Body of pancreas (tissue), 4 donors: ENCODE results near the gene MYH14.

Source experiments
- POLR2A ChIP-seq, 3 donors: fragments of 450-650 bp; IDR thresholded peaks; one replicate each; pipeline ENCODE4 v1.6.1; 2016; ENCODE audit warnings: antibody characterized with exemption in 3 of 3, mild to moderate bottlenecking in 2 of 3
- TF ChIP-seq, protein P1 (sequence below), 7 experiments: fragments of 450-650 bp in 4 of 7; fragments of 200-600 bp in 3 of 7; sonication (generic) in 3 of 7; IDR thresholded peaks; one replicate each; pipeline ENCODE4 v1.5.1; 2016 to 2019; ENCODE audit warnings: antibody characterized with exemption in 7 of 7

DNA sequence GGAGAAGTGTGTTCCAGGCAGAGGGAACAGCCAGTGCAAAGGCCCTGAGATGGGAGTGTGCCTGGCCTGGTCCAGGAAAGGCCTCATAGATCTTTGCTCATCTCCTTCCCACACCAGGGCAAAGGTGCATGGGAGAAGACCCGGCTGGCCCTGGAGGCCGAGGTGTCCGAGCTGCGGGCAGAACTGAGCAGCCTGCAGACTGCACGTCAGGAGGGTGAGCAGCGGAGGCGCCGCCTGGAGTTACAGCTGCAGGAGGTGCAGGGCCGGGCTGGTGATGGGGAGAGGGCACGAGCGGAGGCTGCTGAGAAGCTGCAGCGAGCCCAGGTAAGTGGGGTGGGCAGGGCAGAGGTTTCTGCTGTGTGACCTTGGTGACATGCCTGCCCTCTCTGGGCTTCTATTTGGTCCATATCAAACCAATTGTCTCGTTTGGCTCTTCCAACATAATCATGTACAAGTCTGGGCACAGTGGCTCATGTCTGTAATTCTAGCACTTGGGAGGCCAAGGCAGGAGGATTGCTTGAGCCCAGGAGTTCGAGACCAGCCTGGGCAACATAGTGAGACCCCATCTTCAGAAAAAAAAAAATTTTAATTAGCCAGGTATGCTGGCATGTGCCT, 74.7 kb downstream of the MYH14 start:
- TF ChIP-seq, protein P1, sequence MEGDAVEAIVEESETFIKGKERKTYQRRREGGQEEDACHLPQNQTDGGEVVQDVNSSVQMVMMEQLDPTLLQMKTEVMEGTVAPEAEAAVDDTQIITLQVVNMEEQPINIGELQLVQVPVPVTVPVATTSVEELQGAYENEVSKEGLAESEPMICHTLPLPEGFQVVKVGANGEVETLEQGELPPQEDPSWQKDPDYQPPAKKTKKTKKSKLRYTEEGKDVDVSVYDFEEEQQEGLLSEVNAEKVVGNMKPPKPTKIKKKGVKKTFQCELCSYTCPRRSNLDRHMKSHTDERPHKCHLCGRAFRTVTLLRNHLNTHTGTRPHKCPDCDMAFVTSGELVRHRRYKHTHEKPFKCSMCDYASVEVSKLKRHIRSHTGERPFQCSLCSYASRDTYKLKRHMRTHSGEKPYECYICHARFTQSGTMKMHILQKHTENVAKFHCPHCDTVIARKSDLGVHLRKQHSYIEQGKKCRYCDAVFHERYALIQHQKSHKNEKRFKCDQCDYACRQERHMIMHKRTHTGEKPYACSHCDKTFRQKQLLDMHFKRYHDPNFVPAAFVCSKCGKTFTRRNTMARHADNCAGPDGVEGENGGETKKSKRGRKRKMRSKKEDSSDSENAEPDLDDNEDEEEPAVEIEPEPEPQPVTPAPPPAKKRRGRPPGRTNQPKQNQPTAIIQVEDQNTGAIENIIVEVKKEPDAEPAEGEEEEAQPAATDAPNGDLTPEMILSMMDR (IDR thresholded peaks at IDR 0.05), result no peak
- TF ChIP-seq POLR2A (IDR thresholded peaks at IDR 0.05), result no peak
